ENCODE data around the gene KCNIP4. TPM values are rescaled to one million over a fixed set of nuclear protein-coding genes. Genes with fewer than 3 reads are reported as not detected.

The KCNIP4 gene
- total and polyA plus RNA-seq, 3 donors from 2014 or later: 0.68 TPM; not detected in 2

DNA sequence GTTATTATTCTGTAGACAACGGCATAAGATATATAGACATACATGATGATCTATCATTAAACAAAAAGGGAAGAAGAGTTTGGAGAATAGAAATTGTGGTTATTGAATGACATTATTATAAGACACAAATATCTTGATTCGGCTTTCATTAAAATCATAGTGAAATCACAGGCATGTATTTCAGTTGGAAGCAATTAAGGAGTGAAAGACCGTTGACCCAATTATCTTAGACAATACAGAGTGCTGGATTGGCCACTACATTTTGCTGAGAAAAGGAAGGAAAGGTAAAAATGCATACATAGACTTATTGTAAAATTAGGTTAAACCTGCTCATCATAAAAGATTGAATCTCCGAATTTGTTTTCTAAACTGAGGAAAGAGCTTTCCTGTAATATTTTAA lies 209.8 kb downstream of the KCNIP4 start:
- 91 to 93% methylated on average over 4 of the region's 4 CpGs for WGBS, 2 donors
- Histone ChIP-seq H3K4me3 (no peak overlapping the region), H3K27me3 (no peaks in the 10 kb centered on the region), H3K27ac (no peak overlapping the region), H3K4me1 (no peaks in the 10 kb centered on the region), H3K9me3 (no peaks in the 10 kb centered on the region), H3K36me3 (ENCODE audit: low read depth, missing control alignments) (no peaks in the 10 kb centered on the region)
- TF ChIP-seq, protein P1, sequence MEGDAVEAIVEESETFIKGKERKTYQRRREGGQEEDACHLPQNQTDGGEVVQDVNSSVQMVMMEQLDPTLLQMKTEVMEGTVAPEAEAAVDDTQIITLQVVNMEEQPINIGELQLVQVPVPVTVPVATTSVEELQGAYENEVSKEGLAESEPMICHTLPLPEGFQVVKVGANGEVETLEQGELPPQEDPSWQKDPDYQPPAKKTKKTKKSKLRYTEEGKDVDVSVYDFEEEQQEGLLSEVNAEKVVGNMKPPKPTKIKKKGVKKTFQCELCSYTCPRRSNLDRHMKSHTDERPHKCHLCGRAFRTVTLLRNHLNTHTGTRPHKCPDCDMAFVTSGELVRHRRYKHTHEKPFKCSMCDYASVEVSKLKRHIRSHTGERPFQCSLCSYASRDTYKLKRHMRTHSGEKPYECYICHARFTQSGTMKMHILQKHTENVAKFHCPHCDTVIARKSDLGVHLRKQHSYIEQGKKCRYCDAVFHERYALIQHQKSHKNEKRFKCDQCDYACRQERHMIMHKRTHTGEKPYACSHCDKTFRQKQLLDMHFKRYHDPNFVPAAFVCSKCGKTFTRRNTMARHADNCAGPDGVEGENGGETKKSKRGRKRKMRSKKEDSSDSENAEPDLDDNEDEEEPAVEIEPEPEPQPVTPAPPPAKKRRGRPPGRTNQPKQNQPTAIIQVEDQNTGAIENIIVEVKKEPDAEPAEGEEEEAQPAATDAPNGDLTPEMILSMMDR (IDR thresholded peaks at IDR 0.05): no peak
- no peak for TF ChIP-seq POLR2A (IDR thresholded peaks at IDR 0.05)
- intact Hi-C loops (cut with DNase I; ENCODE audit: low total_unique reads): no loop called here
- no peak for DNase-seq

DNA sequence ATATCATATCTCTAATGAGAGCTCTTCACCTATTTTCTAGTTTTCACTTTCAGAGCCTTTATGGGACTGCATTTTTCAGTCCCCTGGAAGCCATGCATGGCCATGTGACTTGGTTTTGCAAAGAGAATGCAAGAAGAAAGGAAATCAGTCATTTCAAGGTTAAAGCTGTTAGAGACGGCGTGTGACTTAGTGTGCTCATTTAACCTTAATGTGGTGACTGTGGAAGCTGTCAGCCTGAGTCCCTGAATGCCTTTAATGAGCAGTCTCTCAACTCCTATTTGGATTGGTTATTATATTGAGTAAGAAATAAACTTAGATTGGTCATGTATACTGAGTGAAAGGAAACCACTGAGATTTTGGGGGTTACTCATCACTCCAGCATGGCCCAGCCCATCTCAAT lies 212.7 kb downstream of the KCNIP4 start:
- TF ChIP-seq POLR2A (IDR thresholded peaks at IDR 0.05): no peak
- TF ChIP-seq, protein P1 (IDR thresholded peaks at IDR 0.05): no peak
- Histone ChIP-seq H3K9me3 (no peaks in the 10 kb centered on the region), H3K27ac (no peak overlapping the region), H3K4me3 (no peak overlapping the region), H3K27me3 (no peaks in the 10 kb centered on the region), H3K4me1 (no peaks in the 10 kb centered on the region), H3K36me3 (ENCODE audit: low read depth, missing control alignments) (no peaks in the 10 kb centered on the region)
- intact Hi-C loops (cut with DNase I; ENCODE audit: low total_unique reads): no loop called here
- DNase-seq: no peak
- WGBS, 2 donors: 30 to 38% methylated on average over 2 of the region's 2 CpGs

DNA sequence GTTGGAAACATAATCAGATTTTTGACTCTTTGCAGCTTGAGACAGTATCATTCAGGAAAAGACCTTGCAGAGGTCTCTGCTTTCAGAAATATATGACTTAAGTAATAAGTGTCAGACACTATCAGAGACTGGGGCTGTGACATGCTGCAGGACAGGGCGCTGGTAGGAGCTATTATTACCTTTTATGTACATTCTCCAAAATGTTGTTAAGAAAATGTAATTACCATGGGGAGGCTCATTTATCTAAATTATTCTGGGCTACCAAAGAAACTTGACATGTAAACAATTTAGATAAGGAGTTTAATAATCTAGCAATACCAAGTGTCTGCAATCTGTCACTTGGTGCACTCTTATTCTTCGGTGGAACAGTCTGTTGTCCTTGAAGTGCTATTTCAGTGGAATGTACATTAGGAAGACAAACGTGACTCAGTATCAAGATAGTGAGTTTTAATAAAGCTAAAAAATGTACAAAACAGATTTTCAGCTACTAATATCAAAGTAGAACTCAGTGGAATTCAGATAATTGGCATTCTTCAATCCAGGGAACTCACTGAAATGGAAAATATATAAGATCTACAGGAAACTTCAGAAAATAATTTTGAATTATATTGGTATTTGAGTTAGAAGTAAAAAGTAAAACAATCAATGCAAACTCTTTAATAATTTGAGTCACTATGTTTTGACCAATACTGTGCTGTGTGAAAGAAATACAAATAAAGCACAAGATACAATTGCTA lies 214.5 kb downstream of the KCNIP4 start:
- Histone ChIP-seq H3K4me1 (no peaks in the 10 kb centered on the region), H3K27me3 (no peaks in the 10 kb centered on the region), H3K36me3 (ENCODE audit: low read depth, missing control alignments) (no peaks in the 10 kb centered on the region), H3K4me3 (no peak overlapping the region), H3K27ac (no peak overlapping the region), H3K9me3 (no peaks in the 10 kb centered on the region)
- intact Hi-C loops (cut with DNase I; ENCODE audit: low total_unique reads): no loop called here
- WGBS, 2 donors: 29 to 34% methylated on average over 3 of the region's 3 CpGs
- DNase-seq: no peak
- no peak for TF ChIP-seq POLR2A (IDR thresholded peaks at IDR 0.05)
- TF ChIP-seq, protein P1 (IDR thresholded peaks at IDR 0.05): no peak

DNA sequence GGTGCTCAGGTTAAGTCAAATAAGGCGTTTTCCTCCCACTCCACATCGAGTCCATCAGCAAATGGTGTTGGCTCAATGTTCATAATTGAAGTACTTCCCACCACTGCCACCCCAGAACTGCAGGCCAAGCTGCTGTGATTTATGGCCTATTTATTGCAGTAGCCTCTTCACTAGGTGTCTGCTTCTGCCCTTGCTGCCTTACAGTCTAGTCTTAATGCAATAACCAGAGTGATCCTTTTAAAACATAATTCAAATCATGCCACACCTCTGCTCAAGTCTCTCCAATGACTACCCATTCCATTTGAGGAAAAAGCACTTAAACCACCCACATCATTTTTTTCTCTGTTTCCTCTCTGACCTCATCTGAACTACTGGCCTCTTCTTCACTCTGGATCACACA lies 220.3 kb downstream of the KCNIP4 start:
- Histone ChIP-seq H3K36me3 (ENCODE audit: low read depth, missing control alignments) (no peaks in the 10 kb centered on the region), H3K27ac (no peak overlapping the region), H3K4me3 (no peak overlapping the region), H3K4me1 (no peaks in the 10 kb centered on the region), H3K9me3 (no peaks in the 10 kb centered on the region), H3K27me3 (no peaks in the 10 kb centered on the region)
- intact Hi-C loops (cut with DNase I; ENCODE audit: low total_unique reads): no loop called here
- no peak for DNase-seq
- 64 to 82% methylated on average over 2 of the region's 2 CpGs for WGBS, 2 donors
- TF ChIP-seq, protein P1 (IDR thresholded peaks at IDR 0.05): no peak
- no peak for TF ChIP-seq POLR2A (IDR thresholded peaks at IDR 0.05)

DNA sequence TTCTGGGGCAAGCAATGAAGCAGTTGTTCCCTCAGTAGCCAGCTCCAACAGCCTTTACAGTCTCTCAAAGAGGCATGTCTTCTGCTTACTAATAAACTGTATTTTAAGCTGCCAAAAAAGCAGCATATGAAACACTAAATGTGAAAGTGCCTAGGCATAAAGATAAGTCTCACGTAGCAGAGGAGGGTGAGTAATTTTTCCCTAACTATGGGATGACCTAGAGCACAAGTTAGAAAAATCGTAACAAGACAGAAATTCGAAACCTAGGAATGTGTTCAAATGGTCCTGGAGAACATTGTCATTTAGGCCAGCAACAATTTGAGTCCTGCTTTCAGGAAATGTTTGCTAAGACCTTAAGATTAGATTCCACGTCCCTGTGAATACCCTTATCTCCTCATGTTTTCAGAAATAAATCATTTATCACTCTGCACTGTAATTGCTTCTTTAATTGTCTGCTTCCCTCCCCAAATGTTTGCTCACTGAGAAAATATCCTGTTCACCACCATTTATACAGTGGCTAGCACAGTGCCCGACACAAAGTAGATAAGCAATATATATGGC lies 222.2 kb downstream of the KCNIP4 start:
- Histone ChIP-seq H3K4me3 (no peak overlapping the region), H3K27me3 (no peaks in the 10 kb centered on the region), H3K36me3 (ENCODE audit: low read depth, missing control alignments) (no peaks in the 10 kb centered on the region), H3K4me1 (no peaks in the 10 kb centered on the region), H3K9me3 (no peaks in the 10 kb centered on the region), H3K27ac (no peak overlapping the region)
- TF ChIP-seq, protein P1 (IDR thresholded peaks at IDR 0.05): no peak
- TF ChIP-seq POLR2A (IDR thresholded peaks at IDR 0.05): no peak
- 30 to 44% methylated on average over 5 of the region's 5 CpGs for WGBS, 2 donors
- DNase-seq: no peak
- intact Hi-C loops (cut with DNase I; ENCODE audit: low total_unique reads): no loop called here
